Activated CD8-positive, alpha-beta memory T cell treated with anti-CD3 and anti-CD28 coated beads, Interleukin-2, amount 50 U/mL, for 4 hours (primary cell): Measurements from ENCODE around the gene CEP63.
"Not testable (repeated sequence)": the region's sequence is repeated elsewhere in the genome, so short reads cannot be mapped to it uniquely, and the experiment has no call there.

Experiments
- DNase-seq: peaks from one replicate; pipeline ENCODE4 v3.0.0-alpha.2; 2020

CEP63 gene

DNA sequence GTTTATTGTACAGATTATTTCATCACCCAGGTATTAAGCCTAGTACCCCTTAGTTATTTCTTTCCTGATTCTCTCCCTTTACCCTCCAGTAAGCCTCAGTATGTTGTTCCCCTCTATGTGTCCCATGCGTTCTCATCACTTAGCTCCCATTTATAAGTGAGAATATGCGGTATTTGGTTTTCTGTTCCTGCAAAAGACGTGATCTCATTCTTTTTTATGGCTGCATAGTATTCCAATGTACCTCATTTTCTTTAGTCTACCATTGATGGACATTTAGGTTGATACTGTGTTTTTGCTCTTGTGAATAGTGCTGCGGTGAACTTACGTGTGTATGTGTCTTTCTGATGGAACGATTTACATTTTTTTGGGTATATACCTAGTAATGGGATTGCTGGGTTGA lies 36.7 kb downstream of the CEP63 start:
- no peak for DNase-seq

DNA sequence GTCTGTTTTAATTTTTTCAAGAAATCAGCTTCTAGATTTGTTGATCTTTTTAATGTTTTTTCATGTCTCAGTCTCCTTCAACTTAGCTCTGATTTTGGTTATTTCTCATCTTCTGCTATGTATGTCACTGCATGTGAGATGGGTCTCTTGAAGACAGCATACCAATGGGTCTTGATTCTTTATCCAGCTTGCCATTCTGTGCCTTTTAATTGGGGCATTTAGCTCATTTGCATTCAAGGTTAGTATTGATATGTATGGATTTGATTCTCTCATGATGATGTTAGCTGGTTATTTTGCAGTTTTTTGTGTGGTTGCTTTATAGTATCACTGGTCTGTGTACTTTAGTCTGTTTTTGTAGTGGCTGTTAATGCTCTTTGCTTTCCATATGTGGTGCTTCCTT lies 39.4 kb downstream of the CEP63 start:
- no peak for DNase-seq

DNA sequence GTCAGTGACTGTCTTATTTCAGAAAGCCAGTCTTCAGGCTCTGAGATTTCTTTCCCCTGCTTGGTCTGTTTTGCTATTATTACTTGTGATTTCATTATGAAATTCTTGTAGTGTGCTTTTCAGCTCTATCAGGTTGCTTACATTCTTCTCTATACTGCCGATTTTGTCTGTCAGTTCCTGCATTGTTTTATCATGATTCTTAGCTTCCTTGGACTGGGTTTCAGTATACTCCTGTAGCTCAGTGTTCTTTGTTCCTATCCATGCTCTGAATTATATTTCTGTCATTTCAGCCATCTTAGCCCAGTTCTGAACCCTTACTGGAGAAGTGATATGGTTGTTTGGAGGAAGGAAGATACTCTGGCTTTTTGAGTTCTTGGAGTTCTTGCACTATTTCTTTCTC lies 40.5 kb downstream of the CEP63 start:
- no peak for DNase-seq

DNA sequence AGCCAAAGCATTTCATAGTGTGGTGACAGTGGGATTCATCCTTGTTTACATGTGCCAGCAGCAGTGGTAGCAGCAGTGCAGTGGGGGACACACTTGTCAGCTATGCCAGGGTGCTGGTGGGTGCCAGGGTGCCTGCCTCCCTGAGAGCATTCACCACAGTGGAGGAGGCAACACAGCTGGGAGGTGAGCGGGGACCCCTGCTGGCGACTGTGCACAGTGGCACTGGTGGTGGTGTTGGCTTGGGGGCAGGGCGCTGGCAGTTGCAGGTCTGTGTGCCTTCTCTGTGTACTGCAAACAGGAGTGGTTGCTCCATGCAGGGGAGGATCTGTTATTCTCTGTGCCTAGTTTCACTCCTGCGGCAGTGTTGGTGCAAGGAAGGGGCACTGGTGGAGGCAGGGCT lies 41.2 kb downstream of the CEP63 start:
- no peak for DNase-seq

DNA sequence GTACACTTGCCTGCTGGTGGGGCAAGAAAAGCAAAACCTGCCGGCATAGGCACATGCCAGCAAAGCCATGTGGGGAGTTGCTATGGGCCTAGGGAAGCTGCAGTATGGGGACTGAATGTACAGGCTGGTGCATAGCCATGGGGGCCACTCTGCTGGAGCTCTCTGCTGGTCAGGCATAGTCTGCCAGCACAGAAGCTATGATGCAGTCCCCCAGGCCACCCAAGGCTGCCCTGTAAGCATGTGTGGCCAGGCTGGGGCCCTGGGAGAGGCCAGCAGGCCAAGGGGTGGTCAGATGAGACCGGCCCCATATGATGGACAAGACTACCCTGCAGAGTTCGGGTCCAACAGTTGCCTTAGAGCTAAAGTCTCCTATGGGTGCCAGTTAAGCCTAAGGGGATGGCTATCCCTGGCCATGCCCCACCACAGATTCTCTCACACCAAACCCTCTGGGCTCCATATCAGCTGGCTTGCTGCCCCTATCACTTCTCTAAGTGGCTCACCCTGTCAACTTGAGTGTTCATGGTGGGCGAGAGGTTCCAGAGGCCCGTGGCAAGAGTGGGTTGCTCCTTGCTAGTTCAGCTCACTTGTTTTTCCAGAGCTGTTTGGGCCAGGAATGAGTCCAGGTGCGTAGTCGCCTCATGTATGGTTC lies 41.8 kb downstream of the CEP63 start:
- DNase-seq = no peak

DNA sequence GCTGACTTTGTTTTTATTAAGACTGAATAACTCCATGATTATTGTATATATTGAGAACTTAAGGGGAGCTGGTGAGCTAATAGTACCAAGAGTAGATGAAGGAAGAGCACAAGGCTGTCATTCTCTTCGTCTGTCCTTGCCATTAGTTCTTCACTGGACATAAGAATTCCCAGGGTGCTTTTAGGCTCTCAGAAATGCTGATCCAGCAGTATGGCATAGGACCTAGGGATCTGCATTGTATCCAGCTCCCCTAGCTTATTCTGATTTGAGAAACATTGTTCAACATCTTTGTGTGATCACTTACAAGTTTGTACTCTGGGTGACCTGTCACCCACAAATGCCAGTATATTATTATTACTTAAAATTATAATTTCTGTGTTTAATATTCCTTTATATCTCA lies 47.6 kb downstream of the CEP63 start:
- no peak for DNase-seq

DNA sequence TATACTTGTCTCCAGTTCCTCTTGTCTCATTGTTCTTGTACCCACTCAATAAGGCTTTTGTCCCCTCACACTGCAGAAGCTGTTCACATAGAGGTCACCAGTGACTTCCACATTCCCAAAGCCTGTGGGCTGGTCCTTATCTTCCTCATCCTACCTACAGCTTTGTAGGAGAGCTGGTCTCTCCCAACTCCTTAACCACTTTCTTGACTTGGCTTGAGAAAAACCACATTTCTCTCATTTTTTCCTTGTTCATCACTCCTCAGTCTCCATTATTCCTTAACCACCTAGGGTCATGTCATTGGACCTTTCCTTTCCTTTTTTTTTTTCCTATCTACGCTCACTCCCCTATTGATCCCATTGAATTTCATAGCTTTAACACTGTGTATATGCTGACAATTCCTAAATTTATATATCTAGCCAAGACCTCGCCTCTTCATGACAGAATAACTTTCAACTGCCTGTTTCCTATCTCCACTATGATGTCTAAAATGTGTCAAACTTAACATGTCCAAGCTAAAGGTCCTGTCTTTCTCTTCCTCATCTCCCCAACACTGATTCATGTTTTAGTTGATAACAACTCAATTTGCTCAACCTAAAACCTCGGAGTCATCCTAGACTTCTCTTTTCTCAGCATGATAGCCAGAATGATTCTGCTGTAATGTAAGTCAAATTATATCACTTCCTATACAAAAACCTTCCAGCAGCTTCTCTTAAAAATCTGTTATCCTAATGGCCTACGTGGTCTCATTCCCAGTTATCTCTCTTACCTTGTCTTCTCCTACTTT lies 49.5 kb downstream of the CEP63 start:
- DNase-seq = no peak

DNA sequence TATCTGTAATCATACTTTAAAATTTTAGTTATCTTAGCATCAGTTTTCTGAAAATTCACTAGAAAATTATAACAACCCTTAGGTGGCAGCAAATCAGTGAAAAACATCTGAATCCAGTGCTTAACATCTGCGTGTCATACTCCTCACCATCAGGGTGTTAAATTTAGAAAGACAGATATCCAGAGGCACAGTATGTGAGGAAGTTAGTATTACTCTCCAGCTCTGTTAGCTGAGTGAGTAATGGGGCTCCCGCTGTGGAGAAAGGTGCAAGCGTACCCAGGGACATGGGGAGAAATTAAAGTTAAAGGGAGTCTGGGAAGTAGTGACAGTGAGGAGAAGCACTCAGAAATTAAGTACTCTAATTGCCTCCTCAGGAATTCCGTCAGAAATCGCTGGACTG lies 50.9 kb downstream of the CEP63 start:
- no peak for DNase-seq

DNA sequence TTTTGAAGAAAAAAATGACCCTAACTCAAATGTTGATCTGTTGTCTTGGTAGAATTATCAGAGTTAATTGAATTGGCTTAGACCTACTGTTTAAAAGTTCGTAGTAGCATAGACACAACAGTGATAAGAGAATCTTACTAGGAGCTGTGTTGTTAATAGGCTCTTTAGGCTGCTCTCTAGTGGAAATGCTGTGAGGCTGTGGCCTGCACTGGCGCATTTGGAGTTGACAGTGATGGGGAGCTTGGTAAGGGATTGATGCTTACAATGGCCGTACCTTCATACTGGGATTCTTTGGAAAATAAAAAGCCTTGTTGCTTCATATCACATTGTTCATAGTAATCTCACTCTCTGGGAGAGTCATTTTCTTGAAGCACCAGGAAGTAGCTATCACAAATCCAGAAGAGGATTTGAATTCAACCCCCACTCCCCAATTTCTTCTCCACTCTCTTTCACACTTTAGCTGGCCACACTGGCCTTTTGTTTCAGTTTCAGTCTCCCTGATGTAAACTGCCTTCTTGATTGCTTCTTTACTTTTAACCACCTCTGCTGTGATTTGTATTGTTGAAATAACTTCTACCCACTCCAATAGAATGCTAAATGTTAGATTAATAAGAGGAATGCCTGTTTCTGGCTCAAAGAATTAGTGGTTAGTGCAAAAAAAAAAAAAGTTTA lies 56.6 kb downstream of the CEP63 start:
- no peak for DNase-seq

DNA sequence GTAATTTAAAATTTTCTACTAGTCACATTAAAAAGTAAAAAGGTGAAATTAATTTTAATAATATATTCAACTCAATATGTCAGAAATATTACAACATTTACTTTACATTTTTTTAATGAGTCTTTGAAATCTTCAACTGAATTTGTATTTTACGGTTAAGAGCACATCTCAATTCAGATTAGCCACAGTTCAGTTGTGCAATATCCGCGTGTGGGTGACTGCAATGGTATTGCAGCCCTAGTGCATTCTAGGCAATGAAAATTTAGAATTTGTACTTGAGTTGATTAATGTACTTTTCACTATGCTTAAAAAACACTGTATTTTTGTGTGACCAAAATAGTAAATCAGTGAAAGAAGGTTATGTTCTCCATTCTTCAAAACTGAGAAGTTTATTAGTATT lies 57.3 kb downstream of the CEP63 start:
- no peak for DNase-seq

DNA sequence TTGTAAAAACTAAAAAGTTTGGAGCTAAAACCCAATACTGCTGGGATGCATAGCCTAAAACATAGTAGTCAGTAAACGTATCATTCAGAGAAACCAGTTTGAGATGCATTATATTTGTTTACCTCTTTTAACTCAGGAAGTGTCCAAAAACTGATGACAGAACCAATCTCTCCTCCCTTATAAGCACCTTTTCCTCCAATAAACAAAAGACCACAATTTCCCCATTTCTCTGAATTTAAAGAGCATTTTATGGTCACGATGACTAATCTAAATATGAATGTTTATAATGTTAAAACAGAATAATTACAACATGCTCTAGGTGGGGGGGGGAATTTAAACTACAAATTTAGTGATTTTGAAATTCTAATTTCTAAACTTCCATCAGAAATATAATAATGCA lies 58.5 kb downstream of the CEP63 start:
- no peak for DNase-seq

DNA sequence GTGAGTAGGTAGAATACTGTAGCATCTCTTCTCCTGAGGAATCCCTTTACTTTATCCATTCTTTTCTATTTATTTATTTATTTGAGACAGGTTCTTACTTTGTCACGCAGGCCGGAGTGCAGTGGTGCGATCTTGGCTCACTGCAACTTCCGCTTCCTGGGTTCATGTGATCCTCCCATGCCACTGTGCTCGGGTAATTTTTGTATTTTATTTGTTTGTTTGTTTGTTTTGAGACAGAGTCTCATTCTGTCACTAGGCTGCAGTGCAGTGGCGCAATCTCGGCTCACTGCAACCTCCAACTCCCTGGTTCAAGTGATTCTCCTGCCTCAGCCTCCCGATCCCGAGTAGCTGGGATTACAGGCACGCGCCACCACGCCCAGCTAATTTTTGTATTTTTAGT lies 58.9 kb downstream of the CEP63 start:
- not testable (repeated sequence) for DNase-seq

DNA sequence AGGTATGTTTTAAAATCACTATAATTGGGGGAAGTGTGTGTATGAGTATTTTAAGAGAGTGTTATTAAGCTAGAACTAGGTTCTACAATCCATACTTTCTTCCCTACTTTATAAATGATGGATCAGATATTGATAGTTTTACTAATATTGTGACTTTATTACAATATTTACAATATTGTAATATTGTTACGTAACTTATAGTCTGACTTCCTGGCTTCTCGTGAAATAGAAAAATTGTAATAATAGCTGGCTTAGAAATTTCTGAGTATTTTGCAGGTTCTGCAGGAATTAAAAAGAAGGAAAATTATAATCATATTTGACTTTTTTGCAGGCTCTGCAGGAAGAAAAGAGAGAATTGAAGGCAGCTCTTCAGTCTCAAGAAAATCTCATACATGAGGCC lies 60.0 kb downstream of the CEP63 start:
- no peak for DNase-seq

DNA sequence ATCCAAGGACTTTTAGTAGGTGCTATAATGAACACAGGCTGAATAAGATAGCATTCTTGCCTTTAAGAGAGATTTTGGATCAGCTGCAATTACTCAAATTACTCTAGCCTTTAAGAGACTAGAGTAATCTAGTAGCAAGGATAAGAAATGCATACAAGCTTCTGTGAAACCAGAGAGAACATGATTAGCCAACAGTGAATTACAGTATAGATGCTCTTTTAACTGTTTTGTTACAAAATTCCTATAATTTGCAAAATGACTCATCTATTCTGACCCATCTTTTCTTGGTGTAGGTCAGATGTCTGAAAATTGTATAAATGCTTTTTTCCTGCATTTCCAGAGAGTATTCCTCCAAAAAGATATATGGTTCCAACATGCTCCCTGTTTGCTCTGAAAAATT lies 66.9 kb downstream of the CEP63 start:
- no peak for DNase-seq

DNA sequence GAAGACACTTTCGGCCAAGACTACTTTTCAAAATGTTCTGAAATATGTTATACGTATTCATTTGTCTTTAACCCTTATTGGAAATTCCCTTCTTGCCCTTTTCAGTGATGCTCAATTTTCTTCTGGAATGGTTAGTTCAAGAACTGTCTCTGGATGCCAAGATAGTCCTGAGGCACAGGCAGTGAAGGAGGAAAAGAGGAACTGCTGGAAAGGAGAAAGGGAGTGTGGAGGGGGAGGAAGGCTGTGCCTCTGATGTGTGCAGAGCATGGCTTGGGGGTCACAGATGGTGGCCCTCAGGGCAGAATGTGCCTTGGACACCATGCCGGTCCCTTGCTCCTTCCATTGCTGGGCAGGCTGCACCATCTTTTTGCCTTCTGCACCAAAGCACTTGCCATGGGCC lies 73.7 kb downstream of the CEP63 start:
- DNase-seq = no peak

DNA sequence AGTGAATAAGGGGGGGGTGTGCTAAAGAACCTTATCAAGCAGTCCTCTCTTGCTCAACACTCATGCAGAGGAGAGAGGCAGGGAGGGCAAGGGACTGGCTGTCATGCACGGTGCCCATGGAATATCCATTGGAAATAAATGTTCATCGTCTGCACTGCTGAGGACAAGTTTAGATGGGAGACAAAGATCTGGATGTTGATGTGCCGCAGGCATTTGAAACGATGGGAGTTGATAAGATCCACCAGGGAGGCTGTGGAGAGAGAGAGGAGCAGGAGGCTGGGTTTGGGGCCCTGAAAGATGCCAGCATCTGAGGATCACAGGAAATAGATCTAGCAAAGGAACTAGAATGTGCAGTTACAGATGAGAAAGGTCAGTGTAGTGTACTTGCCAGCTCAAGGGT lies 76.2 kb downstream of the CEP63 start:
- no peak for DNase-seq

DNA sequence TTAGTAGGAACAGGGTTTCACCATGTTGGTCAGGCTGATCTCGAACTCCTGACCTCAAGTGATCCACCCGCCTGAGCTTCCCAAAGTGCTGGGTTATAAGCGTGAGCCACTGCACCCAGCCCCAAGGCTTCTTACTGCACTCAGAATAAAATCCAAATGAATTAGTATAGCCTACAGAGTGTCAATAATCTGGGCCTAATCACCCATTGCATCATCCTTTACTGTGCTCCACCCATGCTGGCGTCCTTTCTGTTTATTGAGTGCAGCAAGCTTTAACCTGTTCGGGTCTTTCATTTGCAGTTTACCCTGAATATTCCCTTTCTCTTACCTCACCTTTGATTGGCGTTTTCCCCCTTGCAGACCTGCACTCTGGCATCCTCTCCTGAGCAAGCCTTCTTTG lies 77.7 kb downstream of the CEP63 start:
- DNase-seq = no peak

DNA sequence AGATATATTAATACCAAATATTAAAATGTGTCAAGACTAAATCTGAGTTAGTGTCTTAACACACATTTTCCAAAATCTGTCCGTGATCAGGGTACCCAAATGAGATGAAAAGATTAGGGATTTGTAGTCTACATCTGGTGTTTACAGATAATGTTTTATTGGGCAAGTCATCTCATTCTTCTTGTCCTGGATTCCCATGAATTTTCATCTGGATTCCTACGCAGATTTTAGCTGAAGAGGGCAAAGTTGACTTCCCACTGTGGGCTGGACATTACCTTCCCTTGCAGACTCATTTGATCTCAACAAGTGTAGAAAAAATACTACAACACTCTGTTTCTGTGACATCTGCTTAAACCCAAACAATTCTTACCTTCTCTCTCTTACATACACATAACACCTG lies 79.1 kb downstream of the CEP63 start:
- no peak for DNase-seq

DNA sequence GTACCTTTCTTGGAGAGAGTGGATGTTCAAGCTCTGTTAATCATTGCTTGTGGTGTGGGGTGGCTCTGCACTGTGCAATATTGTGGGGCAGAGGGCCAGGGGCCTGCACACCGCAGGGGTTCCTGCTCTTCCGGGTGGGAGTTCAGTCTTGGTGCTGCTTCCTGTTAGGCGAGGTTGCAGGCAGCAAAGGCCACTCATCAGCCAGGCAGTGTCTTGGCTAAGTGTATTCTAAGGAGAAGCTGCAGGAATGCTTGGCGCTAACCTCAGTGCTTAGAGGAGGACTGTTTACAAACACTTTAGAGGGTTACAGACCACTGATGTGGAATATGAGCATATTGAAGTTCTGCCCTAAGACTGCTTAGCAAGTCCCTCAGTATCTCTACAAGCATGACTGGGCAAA lies 81.7 kb downstream of the CEP63 start:
- DNase-seq = no peak

DNA sequence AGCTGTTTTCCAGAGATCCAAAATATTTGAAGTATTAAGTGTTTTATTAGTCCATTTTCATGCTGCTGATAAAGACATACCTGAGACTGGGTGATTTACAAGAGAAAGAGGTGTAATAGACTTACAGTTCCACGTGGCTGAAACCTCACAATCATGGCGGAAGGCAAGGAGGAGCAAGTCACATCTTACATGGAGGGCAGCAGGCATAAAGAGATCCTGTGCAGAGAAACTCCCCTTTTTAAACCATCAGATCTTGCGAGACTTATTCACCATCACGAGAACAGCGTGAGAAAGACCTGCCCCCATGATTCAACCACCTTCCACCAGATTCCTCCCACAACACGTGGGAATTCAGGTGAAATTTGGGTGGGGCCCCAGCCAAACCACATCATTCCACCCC lies 82.9 kb downstream of the CEP63 start:
- no peak for DNase-seq

DNA sequence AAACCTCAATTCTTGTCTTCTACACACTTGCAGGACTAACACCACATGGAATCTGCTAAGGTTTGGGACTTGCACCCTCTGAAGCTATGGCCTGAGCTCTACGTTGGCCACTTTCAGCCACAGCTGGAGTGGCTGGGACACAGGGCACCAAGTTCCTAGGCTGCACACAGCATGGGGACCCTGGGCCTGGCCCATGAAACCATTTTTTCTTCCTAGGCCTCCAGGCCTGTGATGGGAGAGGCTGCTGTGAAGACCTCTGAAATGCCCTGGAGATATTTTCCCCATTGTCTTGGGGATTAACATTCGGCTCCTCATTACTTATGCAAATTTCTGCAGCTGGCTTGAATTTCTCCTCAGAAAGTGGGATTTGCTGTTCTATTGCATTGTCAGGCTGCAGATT lies 84.0 kb downstream of the CEP63 start:
- not testable (repeated sequence) for DNase-seq

DNA sequence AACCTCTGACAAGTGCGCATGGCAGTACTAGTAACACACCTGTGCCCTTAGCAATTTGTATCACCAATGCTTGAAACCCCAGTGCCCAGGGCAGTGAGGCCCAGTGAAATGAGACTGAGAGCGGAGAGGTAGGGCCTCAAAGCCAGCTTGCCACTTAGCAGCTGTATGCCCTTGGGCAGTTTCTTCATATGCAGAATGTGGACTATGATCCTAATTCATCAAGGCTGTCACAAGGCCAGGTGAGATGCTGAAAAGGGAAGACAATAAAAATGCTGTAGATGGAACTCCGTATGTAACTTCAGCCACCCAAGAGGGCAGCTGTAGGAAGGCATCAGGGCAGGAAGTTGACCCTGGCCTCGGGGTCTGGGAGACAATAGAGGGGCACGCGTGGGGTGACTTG lies 90.6 kb downstream of the CEP63 start:
- DNase-seq = no peak

DNA sequence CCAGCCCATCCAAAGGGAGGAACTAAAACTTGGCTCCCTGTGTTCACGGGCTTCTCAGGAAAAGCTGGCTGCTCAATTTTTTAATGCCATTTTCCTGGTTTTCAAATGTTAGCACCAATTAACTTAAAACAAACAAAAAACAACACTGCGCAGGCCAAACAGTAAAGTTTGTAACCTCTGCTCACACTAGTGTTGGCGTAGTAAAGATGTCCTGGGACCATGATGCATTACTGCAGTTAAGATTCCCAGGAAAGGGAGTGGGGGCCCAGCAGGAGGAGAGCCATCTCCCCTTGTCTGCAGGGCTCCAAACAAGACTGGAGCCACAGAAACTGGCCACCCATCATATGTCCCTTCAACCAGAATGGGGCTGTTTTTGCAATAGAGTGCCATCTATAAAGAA lies 91.0 kb downstream of the CEP63 start:
- no peak for DNase-seq

DNA sequence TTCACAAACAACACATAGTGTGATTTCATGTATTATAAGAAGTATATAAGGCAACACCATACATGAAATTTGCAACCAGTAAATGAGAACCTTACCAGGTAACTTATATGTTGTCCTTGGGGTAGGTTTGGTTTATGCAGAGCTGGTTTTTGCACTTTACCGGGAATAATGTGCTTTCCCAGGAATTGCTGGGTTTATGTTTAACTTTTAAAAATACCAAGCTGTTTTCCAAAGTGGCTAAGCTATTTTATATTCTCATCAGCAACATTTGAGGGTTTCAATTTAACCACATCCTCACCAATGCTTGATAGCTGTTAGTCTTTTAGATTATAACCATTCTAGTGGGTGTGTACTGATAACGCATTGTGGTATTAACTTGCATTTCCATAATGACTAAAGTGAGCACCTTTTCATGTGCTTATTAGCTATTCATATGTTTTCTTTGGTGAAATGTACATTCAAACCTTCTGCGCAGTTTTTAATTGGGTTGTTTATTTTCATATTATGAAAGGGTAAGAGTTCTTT lies 93.3 kb downstream of the CEP63 start:
- DNase-seq = no peak
